ENCODE results near the gene NPVF. TPM values are rescaled to one million over a fixed set of nuclear protein-coding genes. Genes with fewer than 3 reads are reported as not detected.

Gene NPVF
- total RNA-seq, 1 donor from 2014 or later, result not detected

DNA sequence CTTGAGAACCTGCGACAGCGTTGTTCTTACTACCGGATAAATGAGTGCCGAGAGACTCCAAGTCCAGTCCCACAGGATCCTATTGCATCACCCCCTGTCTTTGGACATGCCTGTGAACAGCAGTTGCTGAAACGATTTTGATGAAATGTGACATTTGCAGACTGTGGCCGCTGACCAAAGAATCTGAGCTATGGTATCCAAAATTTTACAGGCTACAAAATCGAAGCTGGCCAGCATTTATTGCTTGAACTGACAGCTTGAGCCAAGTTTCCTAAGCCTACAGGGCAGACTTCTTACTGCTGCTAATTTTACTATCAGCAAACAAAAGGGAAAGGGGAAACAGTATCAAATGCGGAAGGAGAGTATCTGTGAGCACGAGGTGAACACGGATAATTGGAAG lies 12.1 kb upstream of the NPVF start:
- no peak overlapping the region for H3K4me3 ChIP-seq (ENCODE audit: low read depth, low read length)
- TF ChIP-seq, protein P1, sequence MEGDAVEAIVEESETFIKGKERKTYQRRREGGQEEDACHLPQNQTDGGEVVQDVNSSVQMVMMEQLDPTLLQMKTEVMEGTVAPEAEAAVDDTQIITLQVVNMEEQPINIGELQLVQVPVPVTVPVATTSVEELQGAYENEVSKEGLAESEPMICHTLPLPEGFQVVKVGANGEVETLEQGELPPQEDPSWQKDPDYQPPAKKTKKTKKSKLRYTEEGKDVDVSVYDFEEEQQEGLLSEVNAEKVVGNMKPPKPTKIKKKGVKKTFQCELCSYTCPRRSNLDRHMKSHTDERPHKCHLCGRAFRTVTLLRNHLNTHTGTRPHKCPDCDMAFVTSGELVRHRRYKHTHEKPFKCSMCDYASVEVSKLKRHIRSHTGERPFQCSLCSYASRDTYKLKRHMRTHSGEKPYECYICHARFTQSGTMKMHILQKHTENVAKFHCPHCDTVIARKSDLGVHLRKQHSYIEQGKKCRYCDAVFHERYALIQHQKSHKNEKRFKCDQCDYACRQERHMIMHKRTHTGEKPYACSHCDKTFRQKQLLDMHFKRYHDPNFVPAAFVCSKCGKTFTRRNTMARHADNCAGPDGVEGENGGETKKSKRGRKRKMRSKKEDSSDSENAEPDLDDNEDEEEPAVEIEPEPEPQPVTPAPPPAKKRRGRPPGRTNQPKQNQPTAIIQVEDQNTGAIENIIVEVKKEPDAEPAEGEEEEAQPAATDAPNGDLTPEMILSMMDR (IDR thresholded peaks at IDR 0.05; ENCODE audit: insufficient read depth, low read length, poor library complexity, severe bottlenecking), result no peak
- H3K36me3 ChIP-seq (ENCODE audit: control insufficient read depth, insufficient read depth, low read length), result no peaks in the 10 kb centered on the region
- no peaks in the 10 kb centered on the region for H3K27me3 ChIP-seq (ENCODE audit: control insufficient read depth, insufficient read depth, low read length)
- DNase-seq (ENCODE audit: low read depth), result no peak

GRCh38 chr7:25239888-25240287 lies 11.6 kb upstream of the NPVF start:
- no peaks in the 10 kb centered on the region for H3K27me3 ChIP-seq (ENCODE audit: control insufficient read depth, insufficient read depth, low read length)
- no peaks in the 10 kb centered on the region for H3K36me3 ChIP-seq (ENCODE audit: control insufficient read depth, insufficient read depth, low read length)
- TF ChIP-seq, protein P1 (IDR thresholded peaks at IDR 0.05; ENCODE audit: insufficient read depth, low read length, poor library complexity, severe bottlenecking), result no peak
- H3K4me3 ChIP-seq (ENCODE audit: low read depth, low read length), result no peak overlapping the region
- DNase-seq (ENCODE audit: low read depth), result no peak

DNA sequence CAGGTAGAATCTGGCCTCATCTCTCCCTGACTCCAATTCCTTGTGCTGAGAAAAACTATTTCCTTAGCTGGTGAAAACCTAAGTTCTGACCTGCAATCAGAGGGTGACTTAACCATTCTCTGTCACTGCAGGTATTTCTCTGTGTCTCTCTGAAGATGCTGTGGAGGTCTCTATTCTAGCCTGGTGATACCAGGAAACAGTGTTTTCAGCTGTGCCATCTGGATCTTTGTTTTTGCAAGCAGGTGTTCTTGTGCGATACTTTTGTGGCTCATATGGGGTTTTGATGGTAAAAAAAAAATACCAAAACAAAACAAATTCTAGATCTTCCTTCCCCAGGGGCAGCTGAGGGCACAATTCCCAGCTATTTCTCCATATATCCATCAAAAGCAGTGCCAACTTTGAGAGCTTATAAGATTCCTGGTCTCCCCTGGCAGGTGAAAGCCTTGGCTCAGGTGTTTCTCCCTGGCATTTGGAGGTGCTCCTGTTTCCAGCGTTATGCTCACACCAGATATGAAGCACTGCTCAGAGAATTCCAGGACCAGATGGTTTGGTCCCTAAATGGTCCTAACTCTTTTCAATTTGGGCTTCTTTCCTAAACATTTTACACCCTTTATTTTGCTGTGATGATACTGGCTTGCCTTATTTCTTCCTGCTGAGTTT lies 9.9 kb upstream of the NPVF start:
- TF ChIP-seq, protein P1 (IDR thresholded peaks at IDR 0.05; ENCODE audit: insufficient read depth, low read length, poor library complexity, severe bottlenecking), result no peak
- DNase-seq (ENCODE audit: low read depth), result no peak
- Histone ChIP-seq H3K36me3 (ENCODE audit: control insufficient read depth, insufficient read depth, low read length) (no peaks in the 10 kb centered on the region), H3K4me3 (ENCODE audit: low read depth, low read length) (no peak overlapping the region), H3K27me3 (ENCODE audit: control insufficient read depth, insufficient read depth, low read length) (no peaks in the 10 kb centered on the region)

DNA sequence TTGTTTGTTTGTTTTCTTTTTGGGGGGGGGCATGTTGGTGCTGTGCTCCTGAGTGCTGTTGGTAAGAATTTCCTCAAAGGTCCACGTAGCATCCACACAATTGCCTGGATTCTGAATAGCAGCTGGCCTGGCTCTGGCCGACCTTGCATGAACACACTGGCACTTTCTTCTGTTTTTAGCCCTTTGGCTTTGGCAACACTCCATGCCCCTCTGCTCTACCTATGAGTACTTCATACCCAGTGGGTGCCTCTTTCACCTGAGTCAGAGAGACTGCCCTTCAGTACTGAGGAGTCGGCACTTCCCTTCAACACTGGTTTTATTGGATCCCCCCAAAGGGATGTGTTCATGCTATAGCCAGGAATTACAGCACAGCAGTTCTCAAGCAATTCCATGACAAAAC lies 7.2 kb upstream of the NPVF start:
- H3K27me3 ChIP-seq (ENCODE audit: control insufficient read depth, insufficient read depth, low read length), result no peaks in the 10 kb centered on the region
- TF ChIP-seq, protein P1 (IDR thresholded peaks at IDR 0.05; ENCODE audit: insufficient read depth, low read length, poor library complexity, severe bottlenecking), result no peak
- H3K36me3 ChIP-seq (ENCODE audit: control insufficient read depth, insufficient read depth, low read length), result no peaks in the 10 kb centered on the region
- no peak overlapping the region for H3K4me3 ChIP-seq (ENCODE audit: low read depth, low read length)
- no peak for DNase-seq (ENCODE audit: low read depth)

- DNase-seq (ENCODE audit: low read depth), result no peak
- Histone ChIP-seq H3K36me3 (ENCODE audit: control insufficient read depth, insufficient read depth, low read length) (no peaks in the 10 kb centered on the region), H3K27me3 (ENCODE audit: control insufficient read depth, insufficient read depth, low read length) (no peaks in the 10 kb centered on the region), H3K4me3 (ENCODE audit: low read depth, low read length) (no peak overlapping the region)
- TF ChIP-seq, protein P1 (IDR thresholded peaks at IDR 0.05; ENCODE audit: insufficient read depth, low read length, poor library complexity, severe bottlenecking), result no peak
These were observed 6.0 kb upstream of the NPVF start for GRCh38 chr7:25234336-25234735.

DNA sequence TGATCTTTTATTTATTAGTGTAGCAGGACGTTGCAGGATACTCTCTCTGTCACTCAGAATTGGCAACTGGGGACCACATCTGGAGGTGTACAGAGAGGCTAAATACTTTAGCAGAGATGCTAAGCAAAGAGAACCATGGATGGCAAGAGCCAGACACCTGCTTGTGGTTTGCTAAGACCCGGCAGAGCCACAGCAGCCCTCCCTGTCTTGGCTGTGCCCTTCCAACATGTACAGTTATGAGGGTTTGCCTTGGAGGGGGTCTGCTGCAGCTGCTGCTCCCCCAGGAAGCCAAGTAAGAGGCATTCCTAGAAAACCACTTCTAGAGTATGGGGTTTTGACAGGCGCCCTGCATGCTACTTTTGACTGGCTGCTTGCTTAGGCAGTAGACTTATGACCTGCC lies 5.1 kb downstream of the NPVF start:
- no peaks in the 10 kb centered on the region for H3K36me3 ChIP-seq (ENCODE audit: control insufficient read depth, insufficient read depth, low read length)
- DNase-seq (ENCODE audit: low read depth), result no peak
- no peaks in the 10 kb centered on the region for H3K27me3 ChIP-seq (ENCODE audit: control insufficient read depth, insufficient read depth, low read length)
- TF ChIP-seq, protein P1 (IDR thresholded peaks at IDR 0.05; ENCODE audit: insufficient read depth, low read length, poor library complexity, severe bottlenecking), result no peak
- no peak overlapping the region for H3K4me3 ChIP-seq (ENCODE audit: low read depth, low read length)
